GM18909 (cell line): Measurements from ENCODE around the gene VWCE.

Experiments used
- ATAC-seq: cut with Tn5 transposase; IDR thresholded peaks from one replicate; pipeline ENCODE4 v1.9.1; 2021; ENCODE audit warnings: mild to moderate bottlenecking; ENCODE audit not compliant: unreplicated experiment, poor library complexity

VWCE gene

GRCh38 chr11:61331651-61332050 is 36.5 kb upstream of the VWCE start:
- ATAC-seq = no peak

- no peak for ATAC-seq
Measured at GRCh38 chr11:61329871-61330270, 34.8 kb upstream of the VWCE start.

GRCh38 chr11:61328351-61328750 is 33.2 kb upstream of the VWCE start:
- ATAC-seq = no peak

- ATAC-seq = no peak
Measured at GRCh38 chr11:61327669-61328071, 32.6 kb upstream of the VWCE start.

- ATAC-seq = no peak
Measured at GRCh38 chr11:61325649-61326414, 30.7 kb upstream of the VWCE start.

- ATAC-seq = no peak
Measured at GRCh38 chr11:61315260-61315659, 20.1 kb upstream of the VWCE start.

- no peak for ATAC-seq
Measured at GRCh38 chr11:61310749-61311148, 15.6 kb upstream of the VWCE start.

- ATAC-seq = no peak
Measured at GRCh38 chr11:61309739-61310138, 14.6 kb upstream of the VWCE start.

- no peak for ATAC-seq
Measured at GRCh38 chr11:61309141-61309540, 14.0 kb upstream of the VWCE start.

GRCh38 chr11:61307354-61307753 is 12.2 kb upstream of the VWCE start:
- no peak for ATAC-seq

GRCh38 chr11:61306221-61306620 is 11.1 kb upstream of the VWCE start:
- no peak for ATAC-seq

GRCh38 chr11:61305417-61305816 is 10.3 kb upstream of the VWCE start:
- ATAC-seq = no peak

GRCh38 chr11:61303725-61304124 is 8.6 kb upstream of the VWCE start:
- no peak for ATAC-seq

- no peak for ATAC-seq
Measured at GRCh38 chr11:61302550-61302949, 7.4 kb upstream of the VWCE start.

- ATAC-seq = no peak
Measured at GRCh38 chr11:61298663-61299244, 3.6 kb upstream of the VWCE start.

GRCh38 chr11:61297746-61298145 is 2.6 kb upstream of the VWCE start:
- ATAC-seq = no peak

GRCh38 chr11:61297341-61297740 is 2.2 kb upstream of the VWCE start:
- no peak for ATAC-seq

GRCh38 chr11:61295596-61295926 is 445 bp upstream of the VWCE start:
- no peak for ATAC-seq

- peak; percentile 36 for ATAC-seq
Measured at GRCh38 chr11:61293867-61294716, 1.0 kb downstream of the VWCE start.

- ATAC-seq = no peak
Measured at GRCh38 chr11:61292356-61292755, 2.8 kb downstream of the VWCE start.

GRCh38 chr11:61290905-61291690 is 4.0 kb downstream of the VWCE start:
- no peak for ATAC-seq
